Vagina (tissue), 2 donors: ENCODE results near the gene ZNF469. TPM values are rescaled to one million over a fixed set of nuclear protein-coding genes. Genes with fewer than 3 reads are reported as not detected.

Experiments used
- DNase-seq, 2 donors: peaks; one replicate each; pipeline ENCODE4 v3.0.0-alpha.2; 2017; ENCODE audit errors: extremely low spot score in 2 of 2
- H3K27ac ChIP-seq: fragments of 200-600 bp; sonication (generic); one replicate; pipeline ENCODE4 v1.5.1; 2019
- H3K27me3 ChIP-seq: fragments of 200-600 bp; sonication (generic); one replicate; pipeline ENCODE4 v1.5.1; 2019
- H3K36me3 ChIP-seq, 2 donors: fragments of 200-600 bp; sonication (generic); one replicate each; pipeline ENCODE4 v1.5.1; 2017 to 2019
- H3K4me1 ChIP-seq: fragments of 200-600 bp; sonication (generic); one replicate; pipeline ENCODE4 v1.5.1; 2019
- H3K4me3 ChIP-seq, 2 donors: fragments of 200-600 bp; sonication (generic); 1 replicate in 1 of 2; 2 replicates in 1 of 2; pipeline ENCODE4 v1.5.1; 2016 to 2019
- H3K9me3 ChIP-seq: fragments of 200-600 bp; sonication (generic); one replicate; pipeline ENCODE4 v1.5.1; 2019
- POLR2A ChIP-seq, 2 donors: fragments of 450-650 bp; IDR thresholded peaks; one replicate each; pipeline ENCODE4 v1.6.1; 2017; ENCODE audit warnings: antibody characterized with exemption in 2 of 2, mild to moderate bottlenecking in 2 of 2, moderate library complexity in 2 of 2
- POLR2AphosphoS5 ChIP-seq, 2 donors: sonication (generic); formaldehyde crosslinking; IDR thresholded peaks; one replicate each; pipeline ENCODE4 v1.9.0; 2017; ENCODE audit warnings: antibody characterized with exemption in 2 of 2, mild to moderate bottlenecking in 2 of 2, low read depth in 1 of 2; ENCODE audit not compliant: insufficient read depth in 1 of 2
- intact Hi-C: fragments of 100-400 bp; cut with DNase I; formaldehyde crosslinking; loops from one replicate; pipeline ENCODE4 v1.15.1; 2023
- total RNA-seq: library from RNA; depleted of rRNA; stranded (reverse); fragments of >200 nt; gene quantifications from one replicate; pipeline ENCODE4 v1.2.3, GENCODE V29; 2016
- TF ChIP-seq, protein P1 (sequence below), 3 experiments: fragments of 450-650 bp in 2 of 3; fragments of 200-600 bp in 1 of 3; sonication (generic) in 1 of 3; IDR thresholded peaks; one replicate each; pipeline ENCODE4 v1.5.1; 2017 to 2019; ENCODE audit warnings: antibody characterized with exemption in 3 of 3, mild to moderate bottlenecking in 2 of 3, moderate library complexity in 2 of 3

ZNF469 gene
- total RNA-seq, 1 donor from 2014 or later = 2.2 TPM

DNA sequence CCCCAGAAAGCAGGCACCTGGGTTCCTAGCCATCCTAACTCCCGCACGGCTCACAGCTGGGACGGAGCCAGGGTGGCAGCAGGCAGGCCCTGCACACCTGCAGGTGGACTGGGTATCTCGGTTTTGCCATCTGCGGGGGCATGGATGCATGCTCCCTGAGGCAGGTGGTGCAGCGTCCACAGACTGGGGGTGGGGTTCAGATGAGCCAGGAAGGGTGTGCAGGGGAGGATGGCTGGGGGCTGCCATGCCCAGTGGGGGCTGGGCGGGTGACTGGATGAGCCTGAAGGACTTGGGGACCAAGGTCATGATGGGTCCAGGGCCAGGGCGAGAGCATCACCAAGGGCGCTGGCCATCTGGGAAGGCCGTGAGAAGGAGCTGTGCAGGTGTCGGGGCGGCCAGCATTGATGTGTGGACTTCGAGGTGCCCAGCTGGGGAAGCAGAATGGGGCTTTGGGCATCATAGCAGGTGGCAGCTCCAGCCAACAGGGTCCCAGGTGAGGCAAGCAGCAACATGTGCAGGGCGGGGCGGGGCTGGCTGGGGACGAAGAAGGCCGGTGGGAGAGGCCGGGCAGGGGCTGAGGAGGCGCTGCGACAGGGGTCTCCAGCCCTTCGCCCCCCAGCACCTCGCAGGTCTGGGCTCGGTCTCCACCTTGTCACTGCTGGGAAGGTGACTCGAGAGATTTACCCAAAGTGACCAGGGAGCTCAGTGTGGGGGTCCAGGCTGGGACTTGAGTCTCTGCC is 41.0 kb upstream of the ZNF469 start:
- intact Hi-C loops = no loop called here
- Histone ChIP-seq H3K36me3 (no peaks in the 10 kb centered on the region), H3K27me3 (no peaks in the 10 kb centered on the region), H3K4me1 (peaks cover 12% of the 10 kb centered on the region), H3K27ac (no peak overlapping the region), H3K4me3 (no peak overlapping the region), H3K9me3 (no peaks in the 10 kb centered on the region)
- TF ChIP-seq POLR2A (IDR thresholded peaks at IDR 0.05) = no peak
- TF ChIP-seq, protein P1, sequence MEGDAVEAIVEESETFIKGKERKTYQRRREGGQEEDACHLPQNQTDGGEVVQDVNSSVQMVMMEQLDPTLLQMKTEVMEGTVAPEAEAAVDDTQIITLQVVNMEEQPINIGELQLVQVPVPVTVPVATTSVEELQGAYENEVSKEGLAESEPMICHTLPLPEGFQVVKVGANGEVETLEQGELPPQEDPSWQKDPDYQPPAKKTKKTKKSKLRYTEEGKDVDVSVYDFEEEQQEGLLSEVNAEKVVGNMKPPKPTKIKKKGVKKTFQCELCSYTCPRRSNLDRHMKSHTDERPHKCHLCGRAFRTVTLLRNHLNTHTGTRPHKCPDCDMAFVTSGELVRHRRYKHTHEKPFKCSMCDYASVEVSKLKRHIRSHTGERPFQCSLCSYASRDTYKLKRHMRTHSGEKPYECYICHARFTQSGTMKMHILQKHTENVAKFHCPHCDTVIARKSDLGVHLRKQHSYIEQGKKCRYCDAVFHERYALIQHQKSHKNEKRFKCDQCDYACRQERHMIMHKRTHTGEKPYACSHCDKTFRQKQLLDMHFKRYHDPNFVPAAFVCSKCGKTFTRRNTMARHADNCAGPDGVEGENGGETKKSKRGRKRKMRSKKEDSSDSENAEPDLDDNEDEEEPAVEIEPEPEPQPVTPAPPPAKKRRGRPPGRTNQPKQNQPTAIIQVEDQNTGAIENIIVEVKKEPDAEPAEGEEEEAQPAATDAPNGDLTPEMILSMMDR (IDR thresholded peaks at IDR 0.05) = no peak
- no peak for TF ChIP-seq POLR2AphosphoS5 (IDR thresholded peaks at IDR 0.05; ENCODE audit: insufficient read depth in 1 of 2, low read depth in 1 of 2)
- no peak for DNase-seq

DNA sequence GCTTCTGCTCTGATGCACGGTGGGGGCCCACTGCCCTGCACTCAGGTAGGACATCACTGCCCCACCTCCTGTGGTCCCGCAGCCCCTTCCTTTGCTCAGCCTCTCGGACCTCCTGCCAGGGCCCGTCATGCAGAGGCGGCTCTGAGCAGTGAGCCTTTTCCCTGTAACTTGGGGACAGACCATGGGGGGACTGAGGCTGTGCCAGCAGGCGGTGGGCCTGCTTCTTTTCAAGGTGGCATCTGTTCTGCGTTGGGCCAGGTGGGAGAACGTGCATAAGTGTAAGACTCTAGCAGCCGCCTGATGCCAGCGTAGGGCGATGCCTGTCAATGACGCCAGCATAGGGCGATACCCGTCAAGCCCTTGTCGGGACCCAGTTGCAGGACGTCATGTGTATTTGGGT is 40.3 kb upstream of the ZNF469 start:
- H3K4me3 ChIP-seq = no peak overlapping the region

DNA sequence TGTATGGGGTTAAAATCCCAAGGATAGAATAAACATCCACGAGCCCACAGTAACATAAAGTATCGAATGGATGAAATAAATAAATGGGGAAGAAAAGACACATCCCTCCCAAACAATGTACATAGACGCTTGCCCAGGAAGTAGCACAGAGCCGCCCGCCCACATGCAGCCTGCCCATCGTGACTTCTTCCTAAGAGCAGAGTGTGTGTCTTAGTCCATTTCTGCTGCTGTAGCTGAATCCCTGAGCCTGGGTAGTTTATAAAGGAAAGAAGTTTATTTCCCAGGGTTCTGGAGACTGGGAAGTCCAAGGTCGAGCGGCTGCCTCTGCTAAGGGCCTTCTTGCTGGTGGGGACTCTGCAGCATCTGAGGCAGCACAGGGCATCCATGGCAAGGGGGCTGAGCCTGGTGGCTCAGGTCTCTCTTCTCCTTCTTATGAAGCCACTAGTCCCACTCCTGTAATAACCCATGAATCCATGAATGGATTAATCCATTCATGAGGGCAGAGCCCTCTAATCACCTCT is 39.4 kb upstream of the ZNF469 start:
- Histone ChIP-seq H3K4me1 (peaks cover 15% of the 10 kb centered on the region), H3K4me3 (no peak overlapping the region), H3K36me3 (no peaks in the 10 kb centered on the region), H3K9me3 (no peaks in the 10 kb centered on the region), H3K27me3 (no peaks in the 10 kb centered on the region), H3K27ac (no peak overlapping the region)
- TF ChIP-seq POLR2A (IDR thresholded peaks at IDR 0.05) = no peak
- TF ChIP-seq POLR2AphosphoS5 (IDR thresholded peaks at IDR 0.05; ENCODE audit: insufficient read depth in 1 of 2, low read depth in 1 of 2) = no peak
- TF ChIP-seq, protein P1 (IDR thresholded peaks at IDR 0.05) = no peak
- no peak for DNase-seq
- intact Hi-C loops = no loop called here

More for the DNA sequence above, 40.3 kb upstream of the ZNF469 start:
- Histone ChIP-seq H3K4me1 (peaks cover 15% of the 10 kb centered on the region), H3K36me3 (no peaks in the 10 kb centered on the region), H3K27me3 (no peaks in the 10 kb centered on the region), H3K27ac (no peak overlapping the region), H3K9me3 (no peaks in the 10 kb centered on the region)
- no peak for TF ChIP-seq POLR2A (IDR thresholded peaks at IDR 0.05)
- no peak for TF ChIP-seq POLR2AphosphoS5 (IDR thresholded peaks at IDR 0.05; ENCODE audit: insufficient read depth in 1 of 2, low read depth in 1 of 2)
- TF ChIP-seq, protein P1 (IDR thresholded peaks at IDR 0.05) = no peak
- intact Hi-C loops = no loop called here
- DNase-seq = no peak

DNA sequence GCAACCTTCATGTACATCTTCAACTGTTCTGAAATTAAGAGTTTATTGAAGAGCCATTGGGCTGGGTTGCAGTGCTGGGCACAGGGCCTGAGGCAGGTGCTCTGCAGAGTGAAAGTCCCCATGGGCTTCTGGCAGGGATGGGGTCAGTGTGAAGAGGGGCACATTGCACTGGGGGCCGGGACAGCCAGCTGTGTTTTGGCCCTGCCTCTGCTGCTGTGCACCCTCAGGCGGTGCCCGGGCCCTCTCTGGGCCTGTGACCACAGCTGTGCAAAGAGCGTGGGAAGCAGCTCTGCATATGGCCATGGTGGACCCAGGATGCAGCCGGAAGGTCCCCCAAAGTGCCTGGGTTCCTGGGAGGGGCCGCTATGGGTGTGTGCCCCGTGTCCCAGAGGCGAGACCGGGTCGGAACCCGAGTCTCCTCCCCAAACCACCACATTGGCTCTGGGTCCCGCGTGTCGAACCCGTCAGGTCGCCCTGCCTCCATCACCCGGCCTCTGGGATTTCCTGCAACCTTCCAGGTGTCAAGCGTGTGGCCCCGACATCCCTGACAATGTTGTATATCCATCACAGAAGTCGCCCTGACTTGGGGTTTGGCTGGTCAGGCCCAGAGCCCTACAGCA is 38.2 kb upstream of the ZNF469 start:
- intact Hi-C loops = no loop called here
- TF ChIP-seq POLR2AphosphoS5 (IDR thresholded peaks at IDR 0.05; ENCODE audit: insufficient read depth in 1 of 2, low read depth in 1 of 2) = no peak
- TF ChIP-seq POLR2A (IDR thresholded peaks at IDR 0.05) = no peak
- TF ChIP-seq, protein P1 (IDR thresholded peaks at IDR 0.05) = no peak
- Histone ChIP-seq H3K9me3 (no peaks in the 10 kb centered on the region), H3K27me3 (no peaks in the 10 kb centered on the region), H3K4me3 (no peak overlapping the region), H3K27ac (peak overlapping the region; percentile 78), H3K4me1 (peaks cover 15% of the 10 kb centered on the region), H3K36me3 (no peaks in the 10 kb centered on the region)
- DNase-seq = no peak
